ENCODE measurements around the gene RNF223.

The RNF223 gene

DNA sequence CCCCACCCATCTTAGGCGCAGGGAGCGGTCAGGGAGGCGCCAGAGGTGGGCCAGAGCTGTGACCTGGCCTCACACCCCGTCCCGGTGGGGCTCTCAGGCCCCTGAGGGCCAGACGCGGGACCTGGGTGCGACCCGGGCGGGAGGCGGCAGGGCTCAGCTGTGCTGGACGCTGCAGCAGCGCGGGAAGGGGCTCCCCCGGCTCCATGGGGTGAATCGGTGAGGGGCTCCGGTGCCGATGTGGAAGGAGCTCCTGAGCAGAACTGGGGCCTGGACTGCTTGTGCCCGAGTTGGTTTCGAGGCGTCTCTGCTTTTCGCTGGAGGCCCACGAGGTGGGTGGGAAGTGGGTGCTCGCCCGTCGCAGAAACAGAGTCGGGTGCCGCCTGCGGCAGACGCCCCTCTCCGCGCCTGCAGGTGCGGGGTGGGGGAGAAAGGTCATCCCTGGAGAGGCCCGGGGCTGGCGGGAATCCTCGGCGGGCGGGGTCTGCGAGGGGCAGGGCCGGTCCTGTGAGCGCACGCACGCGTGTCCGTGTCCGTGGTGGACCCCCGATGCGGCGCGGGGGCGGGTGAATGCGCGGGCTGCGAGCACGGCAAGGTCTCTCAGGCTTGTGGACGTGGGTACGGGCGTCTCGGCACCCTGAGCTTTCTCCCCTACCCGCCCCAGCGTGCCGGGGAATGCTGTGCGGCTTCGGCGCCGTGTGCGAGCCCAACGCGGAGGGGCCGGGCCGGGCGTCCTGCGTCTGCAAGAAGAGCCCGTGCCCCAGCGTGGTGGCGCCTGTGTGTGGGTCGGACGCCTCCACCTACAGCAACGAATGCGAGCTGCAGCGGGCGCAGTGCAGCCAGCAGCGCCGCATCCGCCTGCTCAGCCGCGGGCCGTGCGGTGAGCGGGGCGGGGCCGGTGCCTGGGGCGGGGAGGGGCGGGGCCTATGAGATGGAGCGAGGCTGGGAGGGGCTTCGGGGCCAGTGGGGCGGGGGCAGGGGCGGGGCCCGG lies 33.8 kb downstream of the RNF223 start:
- no peak overlapping the region for H3K27ac ChIP-seq (ENCODE audit: low read depth, low read length)
- H3K18ac ChIP-seq (ENCODE audit: low read length): peak overlapping the region; percentile 43
- peaks cover 11 to 14% of the 10 kb centered on the region in 2 experiments for H3K4me1 ChIP-seq (ENCODE audit: control insufficient read depth in 1 of 2, insufficient read depth in 2 of 2, low read length in 2 of 2)
- H3K4me2 ChIP-seq (ENCODE audit: low read length): peak overlapping the region; percentile 69
- DNase-seq: peak; percentile 90 to 92
- no peak overlapping the region for H2BK12ac ChIP-seq (ENCODE audit: low read length)
- H4K91ac ChIP-seq (ENCODE audit: low read depth, low read length): no peak overlapping the region
- no peaks in the 10 kb centered on the region for H3K79me2 ChIP-seq (ENCODE audit: control insufficient read depth, insufficient read depth, low read length, poor library complexity)
- peaks cover 64 to 67% of the 10 kb centered on the region in 2 experiments for H3K36me3 ChIP-seq (ENCODE audit: control insufficient read depth in 1 of 2, insufficient read depth in 2 of 2, low read length in 2 of 2)
- H3K9ac ChIP-seq (ENCODE audit: low read length): no peak overlapping the region
- H3K23ac ChIP-seq (ENCODE audit: low read length): no peak overlapping the region
- peak overlapping the region; percentile 35 for H3K14ac ChIP-seq (ENCODE audit: low read length)
- no peak overlapping the region for H2BK5ac ChIP-seq (ENCODE audit: low read depth, low read length, poor library complexity)
- peak overlapping the region; percentile 60 for H3K4me3 ChIP-seq (ENCODE audit: low read depth, low read length)
- H2AFZ ChIP-seq (ENCODE audit: insufficient read depth, low read length, poor library complexity): no peak overlapping the region
- WGBS (ENCODE audit: extremely low coverage, insufficient coverage, insufficient read length): no CpG with 5 or more reads among the region's 99 CpGs
- peaks cover 4% of the 10 kb centered on the region for H3K9me3 ChIP-seq (ENCODE audit: insufficient read depth, low read depth, low read length)
- H3K4ac ChIP-seq (ENCODE audit: low read depth, low read length): no peak overlapping the region
- no peaks in the 10 kb centered on the region for H3K79me1 ChIP-seq (ENCODE audit: low read length)
- H4K8ac ChIP-seq (ENCODE audit: low read depth, low read length): no peak overlapping the region
- H4K12ac ChIP-seq (ENCODE audit: low read depth, low read length): peak overlapping the region; percentile 31
- H2BK120ac ChIP-seq (ENCODE audit: insufficient read depth, low read length, poor library complexity): no peak overlapping the region
- H3K27me3 ChIP-seq (ENCODE audit: insufficient read depth, low read length): no peaks in the 10 kb centered on the region
- no peak overlapping the region for H2AK5ac ChIP-seq (ENCODE audit: low read length)

DNA sequence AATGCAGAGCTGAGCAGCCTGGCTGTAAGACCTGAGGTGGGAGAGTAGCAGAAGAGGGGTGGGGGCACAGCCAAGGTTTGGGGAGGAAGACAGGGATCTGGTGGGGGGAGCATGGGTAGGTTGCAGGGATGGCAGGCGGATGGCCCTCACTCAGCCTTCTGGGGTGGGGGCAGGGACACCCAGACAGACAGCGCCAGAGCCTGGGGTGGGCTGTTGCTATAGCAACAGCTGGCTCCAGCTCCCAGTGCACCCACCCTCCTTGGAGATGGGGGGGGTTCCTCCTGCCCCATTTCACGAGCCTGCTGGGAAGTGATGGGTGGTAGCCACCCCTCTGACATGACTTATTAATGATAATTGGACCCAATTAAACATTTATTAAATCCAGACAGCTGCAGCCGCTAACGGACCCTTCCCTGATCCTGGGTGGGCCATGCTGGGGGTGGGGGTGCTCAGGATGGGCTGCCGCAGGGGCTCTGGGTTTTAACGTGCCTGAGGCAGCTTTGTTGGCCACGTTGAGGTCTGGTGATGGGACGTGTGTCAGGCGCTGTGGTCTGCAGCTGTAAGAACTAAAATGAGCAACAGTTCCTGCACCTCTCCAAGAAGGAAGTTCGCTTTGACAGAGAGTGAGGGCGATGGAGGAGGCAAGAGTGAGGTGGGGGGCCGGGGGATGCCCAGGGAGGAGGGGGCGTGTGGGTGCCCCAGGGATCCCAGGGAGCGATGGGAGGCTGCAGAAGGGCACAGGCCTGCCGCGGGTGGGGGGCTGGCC lies 34.8 kb downstream of the RNF223 start:
- Histone ChIP-seq H3K36me3 (ENCODE audit: control insufficient read depth in 1 of 2, insufficient read depth in 2 of 2, low read length in 2 of 2) (peaks cover 57 to 60% of the 10 kb centered on the region in 2 experiments), H4K12ac (ENCODE audit: low read depth, low read length) (no peak overlapping the region), H2BK120ac (ENCODE audit: insufficient read depth, low read length, poor library complexity) (no peak overlapping the region), H4K8ac (ENCODE audit: low read depth, low read length) (no peak overlapping the region), H2BK12ac (ENCODE audit: low read length) (no peak overlapping the region), H3K18ac (ENCODE audit: low read length) (no peak overlapping the region), H3K4me2 (ENCODE audit: low read length) (no peak overlapping the region), H4K91ac (ENCODE audit: low read depth, low read length) (no peak overlapping the region), H3K4me1 (ENCODE audit: control insufficient read depth in 1 of 2, insufficient read depth in 2 of 2, low read length in 2 of 2) (peaks cover 11 to 16% of the 10 kb centered on the region in 2 experiments), H2AFZ (ENCODE audit: insufficient read depth, low read length, poor library complexity) (no peak overlapping the region), H3K79me1 (ENCODE audit: low read length) (no peaks in the 10 kb centered on the region), H3K23ac (ENCODE audit: low read length) (no peak overlapping the region), H3K4me3 (ENCODE audit: low read depth, low read length) (no peak overlapping the region), H3K9ac (ENCODE audit: low read length) (no peak overlapping the region), H3K9me3 (ENCODE audit: insufficient read depth, low read depth, low read length) (peaks cover 4% of the 10 kb centered on the region), H2AK5ac (ENCODE audit: low read length) (no peak overlapping the region), H3K27ac (ENCODE audit: low read depth, low read length) (no peak overlapping the region), H3K14ac (ENCODE audit: low read length) (no peak overlapping the region), H3K4ac (ENCODE audit: low read depth, low read length) (no peak overlapping the region), H2BK5ac (ENCODE audit: low read depth, low read length, poor library complexity) (no peak overlapping the region), H3K79me2 (ENCODE audit: control insufficient read depth, insufficient read depth, low read length, poor library complexity) (no peaks in the 10 kb centered on the region), H3K27me3 (ENCODE audit: insufficient read depth, low read length) (peaks cover 1% of the 10 kb centered on the region)
- DNase-seq: no peak
- no CpG with 5 or more reads among the region's 17 CpGs for WGBS (ENCODE audit: extremely low coverage, insufficient coverage, insufficient read length)

DNA sequence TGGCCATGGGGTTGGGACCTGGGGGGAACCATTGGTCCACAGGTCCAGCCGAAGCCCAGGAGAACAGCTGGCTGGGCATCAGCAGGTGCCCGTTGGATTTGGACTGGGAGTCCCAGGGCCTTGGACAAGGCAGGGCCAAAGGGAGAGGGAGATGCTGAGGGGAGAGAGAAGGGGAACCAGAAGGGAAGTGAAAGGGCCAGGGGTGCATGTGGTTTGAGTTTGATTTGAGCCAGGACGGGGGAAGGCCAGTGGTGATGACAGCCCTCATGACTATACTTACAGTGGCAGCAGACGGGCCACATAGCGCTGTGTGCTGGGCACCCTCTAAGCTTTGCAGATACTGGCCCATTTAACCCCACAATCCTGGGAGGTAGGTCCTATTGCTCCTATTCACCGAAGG lies 35.4 kb downstream of the RNF223 start:
- Histone ChIP-seq H4K12ac (ENCODE audit: low read depth, low read length) (no peak overlapping the region), H2BK5ac (ENCODE audit: low read depth, low read length, poor library complexity) (no peak overlapping the region), H3K9me3 (ENCODE audit: insufficient read depth, low read depth, low read length) (peaks cover 4% of the 10 kb centered on the region), H3K79me2 (ENCODE audit: control insufficient read depth, insufficient read depth, low read length, poor library complexity) (peaks cover 2% of the 10 kb centered on the region), H3K4me3 (ENCODE audit: low read depth, low read length) (peak overlapping the region; percentile 34), H3K9ac (ENCODE audit: low read length) (no peak overlapping the region), H2AK5ac (ENCODE audit: low read length) (no peak overlapping the region), H3K79me1 (ENCODE audit: low read length) (peaks cover 2% of the 10 kb centered on the region), H3K23ac (ENCODE audit: low read length) (no peak overlapping the region), H2BK12ac (ENCODE audit: low read length) (no peak overlapping the region), H3K27ac (ENCODE audit: low read depth, low read length) (no peak overlapping the region), H4K91ac (ENCODE audit: low read depth, low read length) (no peak overlapping the region), H2BK120ac (ENCODE audit: insufficient read depth, low read length, poor library complexity) (no peak overlapping the region), H4K8ac (ENCODE audit: low read depth, low read length) (no peak overlapping the region), H3K4me2 (ENCODE audit: low read length) (no peak overlapping the region), H3K27me3 (ENCODE audit: insufficient read depth, low read length) (peaks cover 6% of the 10 kb centered on the region), H3K4me1 (ENCODE audit: control insufficient read depth in 1 of 2, insufficient read depth in 2 of 2, low read length in 2 of 2) (peaks cover 16 to 22% of the 10 kb centered on the region in 2 experiments), H3K14ac (ENCODE audit: low read length) (no peak overlapping the region), H2AFZ (ENCODE audit: insufficient read depth, low read length, poor library complexity) (no peak overlapping the region), H3K18ac (ENCODE audit: low read length) (no peak overlapping the region), H3K4ac (ENCODE audit: low read depth, low read length) (no peak overlapping the region), H3K36me3 (ENCODE audit: control insufficient read depth in 1 of 2, insufficient read depth in 2 of 2, low read length in 2 of 2) (peaks cover 50 to 55% of the 10 kb centered on the region in 2 experiments)
- no CpG with 5 or more reads among the region's 6 CpGs for WGBS (ENCODE audit: extremely low coverage, insufficient coverage, insufficient read length)
- DNase-seq: no peak

DNA sequence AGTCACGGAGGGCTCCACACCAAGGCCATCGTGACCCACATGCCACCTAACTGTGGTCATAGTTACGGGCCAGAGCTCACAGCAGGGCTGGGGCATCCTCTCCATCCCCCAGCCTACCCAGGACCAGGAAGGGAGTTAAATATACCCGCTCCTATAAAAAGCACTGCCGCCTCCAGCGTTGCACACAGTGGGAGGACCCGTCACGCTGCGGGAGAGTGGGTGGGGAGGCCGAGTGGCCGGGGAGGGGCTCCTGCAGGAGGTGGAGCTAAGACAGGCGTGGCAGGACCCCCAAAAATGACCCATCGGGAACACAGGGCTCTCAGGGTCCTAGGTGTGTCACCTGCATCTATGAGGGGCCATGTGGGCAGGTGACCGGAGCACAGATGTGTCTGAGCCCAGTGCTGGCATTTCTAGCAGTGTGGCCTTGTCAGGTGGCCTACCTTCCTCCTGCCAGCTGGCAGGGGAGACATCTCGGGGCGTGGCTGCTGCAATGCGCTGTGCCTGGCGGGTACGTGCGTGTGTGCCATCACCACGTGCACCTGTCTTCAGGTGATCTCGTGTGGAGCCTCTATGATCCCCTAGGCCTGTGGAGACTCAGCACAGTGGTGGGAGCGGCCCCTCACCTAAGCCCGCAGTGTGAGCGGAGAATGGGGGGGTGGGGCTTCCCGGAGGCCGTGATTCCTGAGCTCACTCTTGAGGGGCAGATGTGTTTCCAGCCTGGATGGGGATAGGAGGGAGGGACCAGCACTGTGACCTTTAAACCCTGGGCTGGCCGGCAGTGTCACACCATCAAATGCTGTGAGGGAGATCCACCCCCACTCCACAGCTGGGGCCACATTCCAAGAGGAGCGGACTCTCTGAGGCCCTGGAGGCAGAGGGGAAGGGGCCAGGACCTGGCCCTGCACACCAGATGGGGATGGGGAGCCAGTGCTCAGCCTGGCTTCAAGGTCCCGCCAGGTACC lies 36.5 kb downstream of the RNF223 start:
- Histone ChIP-seq H3K36me3 (ENCODE audit: control insufficient read depth in 1 of 2, insufficient read depth in 2 of 2, low read length in 2 of 2) (peaks cover 40 to 44% of the 10 kb centered on the region in 2 experiments), H3K4me3 (ENCODE audit: low read depth, low read length) (no peak overlapping the region), H3K27ac (ENCODE audit: low read depth, low read length) (no peak overlapping the region), H3K23ac (ENCODE audit: low read length) (no peak overlapping the region), H3K4me2 (ENCODE audit: low read length) (no peak overlapping the region), H2BK120ac (ENCODE audit: insufficient read depth, low read length, poor library complexity) (no peak overlapping the region), H3K14ac (ENCODE audit: low read length) (no peak overlapping the region), H2BK5ac (ENCODE audit: low read depth, low read length, poor library complexity) (no peak overlapping the region), H2AFZ (ENCODE audit: insufficient read depth, low read length, poor library complexity) (no peak overlapping the region), H3K4me1 (ENCODE audit: control insufficient read depth in 1 of 2, insufficient read depth in 2 of 2, low read length in 2 of 2) (peaks cover 17 to 22% of the 10 kb centered on the region in 2 experiments), H4K12ac (ENCODE audit: low read depth, low read length) (no peak overlapping the region), H2BK12ac (ENCODE audit: low read length) (no peak overlapping the region), H3K27me3 (ENCODE audit: insufficient read depth, low read length) (peaks cover 6% of the 10 kb centered on the region), H4K91ac (ENCODE audit: low read depth, low read length) (no peak overlapping the region), H3K9ac (ENCODE audit: low read length) (no peak overlapping the region), H3K79me1 (ENCODE audit: low read length) (peaks cover 2% of the 10 kb centered on the region), H3K4ac (ENCODE audit: low read depth, low read length) (no peak overlapping the region), H3K9me3 (ENCODE audit: insufficient read depth, low read depth, low read length) (peaks cover 2% of the 10 kb centered on the region), H3K79me2 (ENCODE audit: control insufficient read depth, insufficient read depth, low read length, poor library complexity) (peaks cover 2% of the 10 kb centered on the region), H4K8ac (ENCODE audit: low read depth, low read length) (no peak overlapping the region), H2AK5ac (ENCODE audit: low read length) (no peak overlapping the region), H3K18ac (ENCODE audit: low read length) (no peak overlapping the region)
- DNase-seq: no peak
- no CpG with 5 or more reads among the region's 30 CpGs for WGBS (ENCODE audit: extremely low coverage, insufficient coverage, insufficient read length)
